ENCODE results near the gene PPP1R8.

- TF ChIP-seq EZH2 (IDR thresholded peaks at IDR 0.05; ENCODE audit: borderline replicate concordance, low read length) (no peak), CTCF (IDR thresholded peaks at IDR 0.05; ENCODE audit: low read length) (no peak)
These were observed 35.2 kb downstream of the PPP1R8 start for GRCh38 chr1:27865821-27866220.
